ENCODE measurements around the gene FBXL14.

DNA sequence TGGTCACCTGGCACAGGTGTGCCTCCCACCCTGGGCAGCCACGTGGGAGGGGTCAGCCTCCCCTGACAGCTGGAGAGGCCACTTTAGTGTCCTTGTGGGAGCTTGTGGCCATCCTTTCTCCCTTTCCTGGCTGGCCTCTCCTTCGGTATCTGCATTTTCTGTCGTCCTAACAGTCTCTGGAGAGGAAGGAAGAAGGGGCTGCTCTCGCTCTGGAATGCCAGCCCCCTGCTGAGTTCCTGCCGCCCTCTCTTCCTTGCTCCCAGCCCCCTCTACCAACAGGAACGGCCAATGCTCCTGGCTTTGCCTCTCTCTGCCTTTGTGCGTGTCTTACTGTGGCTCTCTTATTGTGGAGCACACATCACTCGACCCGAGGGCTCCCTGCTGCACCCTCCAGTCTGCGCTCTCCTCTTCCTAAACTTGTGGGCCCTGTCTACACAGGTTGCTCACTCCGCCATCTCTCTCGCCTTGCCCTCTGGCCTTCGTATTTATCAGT is 70.8 kb downstream of the FBXL14 start:
- TF ChIP-seq YBX1 (IDR thresholded peaks at IDR 0.05) (no peak), EZH2 (IDR thresholded peaks at IDR 0.05; ENCODE audit: borderline replicate concordance, low read depth, low read length) (no peak), MXI1 (IDR thresholded peaks at IDR 0.05; ENCODE audit: low read depth, low read length) (no peak), FOXJ3 (CRISPR knock-in tag; IDR thresholded peaks at IDR 0.05) (no peak), POLR2G (IDR thresholded peaks at IDR 0.05; ENCODE audit: low read depth, low read length) (no peak), GABPA (tag; conservative IDR thresholded peaks at IDR 0.05; ENCODE audit: low read depth) (no peak), KLF1 (tag; IDR thresholded peaks at IDR 0.05) (no peak), ELF1 (tag; IDR thresholded peaks at IDR 0.05) (no peak), CHD4 (IDR thresholded peaks at IDR 0.05; ENCODE audit: insufficient read depth, insufficient replicate concordance, low read depth, low read length, poor library complexity, severe bottlenecking) (no peak), NFIX (CRISPR knock-in tag; IDR thresholded peaks at IDR 0.05; ENCODE audit: low read depth) (no peak)
- TF ChIP-seq, protein P1, sequence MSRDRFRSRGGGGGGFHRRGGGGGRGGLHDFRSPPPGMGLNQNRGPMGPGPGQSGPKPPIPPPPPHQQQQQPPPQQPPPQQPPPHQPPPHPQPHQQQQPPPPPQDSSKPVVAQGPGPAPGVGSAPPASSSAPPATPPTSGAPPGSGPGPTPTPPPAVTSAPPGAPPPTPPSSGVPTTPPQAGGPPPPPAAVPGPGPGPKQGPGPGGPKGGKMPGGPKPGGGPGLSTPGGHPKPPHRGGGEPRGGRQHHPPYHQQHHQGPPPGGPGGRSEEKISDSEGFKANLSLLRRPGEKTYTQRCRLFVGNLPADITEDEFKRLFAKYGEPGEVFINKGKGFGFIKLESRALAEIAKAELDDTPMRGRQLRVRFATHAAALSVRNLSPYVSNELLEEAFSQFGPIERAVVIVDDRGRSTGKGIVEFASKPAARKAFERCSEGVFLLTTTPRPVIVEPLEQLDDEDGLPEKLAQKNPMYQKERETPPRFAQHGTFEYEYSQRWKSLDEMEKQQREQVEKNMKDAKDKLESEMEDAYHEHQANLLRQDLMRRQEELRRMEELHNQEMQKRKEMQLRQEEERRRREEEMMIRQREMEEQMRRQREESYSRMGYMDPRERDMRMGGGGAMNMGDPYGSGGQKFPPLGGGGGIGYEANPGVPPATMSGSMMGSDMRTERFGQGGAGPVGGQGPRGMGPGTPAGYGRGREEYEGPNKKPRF (IDR thresholded peaks at IDR 0.05; ENCODE audit: low read depth, low read length) = no peak
- TF ChIP-seq, protein P2, sequence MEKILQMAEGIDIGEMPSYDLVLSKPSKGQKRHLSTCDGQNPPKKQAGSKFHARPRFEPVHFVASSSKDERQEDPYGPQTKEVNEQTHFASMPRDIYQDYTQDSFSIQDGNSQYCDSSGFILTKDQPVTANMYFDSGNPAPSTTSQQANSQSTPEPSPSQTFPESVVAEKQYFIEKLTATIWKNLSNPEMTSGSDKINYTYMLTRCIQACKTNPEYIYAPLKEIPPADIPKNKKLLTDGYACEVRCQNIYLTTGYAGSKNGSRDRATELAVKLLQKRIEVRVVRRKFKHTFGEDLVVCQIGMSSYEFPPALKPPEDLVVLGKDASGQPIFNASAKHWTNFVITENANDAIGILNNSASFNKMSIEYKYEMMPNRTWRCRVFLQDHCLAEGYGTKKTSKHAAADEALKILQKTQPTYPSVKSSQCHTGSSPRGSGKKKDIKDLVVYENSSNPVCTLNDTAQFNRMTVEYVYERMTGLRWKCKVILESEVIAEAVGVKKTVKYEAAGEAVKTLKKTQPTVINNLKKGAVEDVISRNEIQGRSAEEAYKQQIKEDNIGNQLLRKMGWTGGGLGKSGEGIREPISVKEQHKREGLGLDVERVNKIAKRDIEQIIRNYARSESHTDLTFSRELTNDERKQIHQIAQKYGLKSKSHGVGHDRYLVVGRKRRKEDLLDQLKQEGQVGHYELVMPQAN (IDR thresholded peaks at IDR 0.05; ENCODE audit: borderline replicate concordance) = no peak
- TF ChIP-seq, protein P3, sequence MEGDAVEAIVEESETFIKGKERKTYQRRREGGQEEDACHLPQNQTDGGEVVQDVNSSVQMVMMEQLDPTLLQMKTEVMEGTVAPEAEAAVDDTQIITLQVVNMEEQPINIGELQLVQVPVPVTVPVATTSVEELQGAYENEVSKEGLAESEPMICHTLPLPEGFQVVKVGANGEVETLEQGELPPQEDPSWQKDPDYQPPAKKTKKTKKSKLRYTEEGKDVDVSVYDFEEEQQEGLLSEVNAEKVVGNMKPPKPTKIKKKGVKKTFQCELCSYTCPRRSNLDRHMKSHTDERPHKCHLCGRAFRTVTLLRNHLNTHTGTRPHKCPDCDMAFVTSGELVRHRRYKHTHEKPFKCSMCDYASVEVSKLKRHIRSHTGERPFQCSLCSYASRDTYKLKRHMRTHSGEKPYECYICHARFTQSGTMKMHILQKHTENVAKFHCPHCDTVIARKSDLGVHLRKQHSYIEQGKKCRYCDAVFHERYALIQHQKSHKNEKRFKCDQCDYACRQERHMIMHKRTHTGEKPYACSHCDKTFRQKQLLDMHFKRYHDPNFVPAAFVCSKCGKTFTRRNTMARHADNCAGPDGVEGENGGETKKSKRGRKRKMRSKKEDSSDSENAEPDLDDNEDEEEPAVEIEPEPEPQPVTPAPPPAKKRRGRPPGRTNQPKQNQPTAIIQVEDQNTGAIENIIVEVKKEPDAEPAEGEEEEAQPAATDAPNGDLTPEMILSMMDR (IDR thresholded peaks at IDR 0.05 in 2 of 3, conservative IDR thresholded peaks at IDR 0.05 in 1 of 3; ENCODE audit: insufficient read depth in 2 of 3, low read depth in 1 of 3, low read length in 3 of 3) = no peak
